HUES64 (cell line): Measurements from ENCODE around the gene TMPRSS3.

Experiments used
- H3K27ac ChIP-seq: 2 replicates; pipeline ENCODE4 v1.7.0; 2013; ENCODE audit warnings: low read depth, low read length, inconsistent platforms
- H3K27me3 ChIP-seq: 2 replicates; pipeline ENCODE4 v1.6.1; 2013; ENCODE audit warnings: mild to moderate bottlenecking, low read length; ENCODE audit not compliant: insufficient read depth
- H3K36me3 ChIP-seq: 2 replicates; pipeline ENCODE4 v1.6.1; 2013; ENCODE audit warnings: mild to moderate bottlenecking, low read length; ENCODE audit not compliant: insufficient read depth
- H3K4me1 ChIP-seq: 2 replicates; pipeline ENCODE4 v1.6.1; 2013; ENCODE audit warnings: mild to moderate bottlenecking, low read length, moderate library complexity; ENCODE audit not compliant: insufficient read depth
- H3K4me3 ChIP-seq: 2 replicates; pipeline ENCODE4 v1.5.1; 2013; ENCODE audit warnings: mild to moderate bottlenecking, low read length, moderate library complexity
- H3K9ac ChIP-seq: 2 replicates; pipeline ENCODE4 v1.6.1; 2013; ENCODE audit warnings: mild to moderate bottlenecking, low read depth, low read length
- H3K9me3 ChIP-seq: 2 replicates; pipeline ENCODE4 v1.6.1; 2013; ENCODE audit warnings: low read depth, low read length; ENCODE audit not compliant: insufficient read depth
- WGBS: fragments of 150-250, 120-280 bp; methylation state at CpG from one replicate; pipeline ENCODE4 v1.1.7; 2013; ENCODE audit warnings: missing lambda C conversion rate; 5-methylcytosine and 5-hydroxymethylcytosine counted together

The TMPRSS3 gene

GRCh38 chr21:42357307-42357706, 38.5 kb downstream of the TMPRSS3 start:
- 91% methylated on average over 3 of the region's 3 CpGs for WGBS
- H3K27ac ChIP-seq = no peak overlapping the region
- no peaks in the 10 kb centered on the region for H3K4me1 ChIP-seq
- no peak overlapping the region for H3K9ac ChIP-seq
- H3K4me3 ChIP-seq = no peak overlapping the region
- no peaks in the 10 kb centered on the region for H3K27me3 ChIP-seq
- H3K9me3 ChIP-seq = peaks cover 9% of the 10 kb centered on the region; the same call in 1 of the 2 replicates
- H3K36me3 ChIP-seq = no peaks in the 10 kb centered on the region

GRCh38 chr21:42356650-42357049, 39.2 kb downstream of the TMPRSS3 start:
- Histone ChIP-seq H3K27ac (no peak overlapping the region), H3K9ac (no peak overlapping the region), H3K4me1 (no peaks in the 10 kb centered on the region), H3K27me3 (no peaks in the 10 kb centered on the region), H3K9me3 (peaks cover 9% of the 10 kb centered on the region; the same call in 1 of the 2 replicates), H3K4me3 (no peak overlapping the region), H3K36me3 (no peaks in the 10 kb centered on the region)
- 75% methylated on average over 6 of the region's 6 CpGs for WGBS

- H3K9ac ChIP-seq = no peak overlapping the region
- peaks cover 9% of the 10 kb centered on the region; the same call in 1 of the 2 replicates for H3K9me3 ChIP-seq
- H3K27ac ChIP-seq = no peak overlapping the region
- H3K27me3 ChIP-seq = no peaks in the 10 kb centered on the region
- H3K36me3 ChIP-seq = no peaks in the 10 kb centered on the region
- no peak overlapping the region for H3K4me3 ChIP-seq
- WGBS = 91% methylated on average over 2 of the region's 2 CpGs
- H3K4me1 ChIP-seq = no peaks in the 10 kb centered on the region
These were observed 39.8 kb downstream of the TMPRSS3 start for GRCh38 chr21:42356046-42356445.

- 96% methylated on average over 5 of the region's 5 CpGs for WGBS
- no peaks in the 10 kb centered on the region for H3K27me3 ChIP-seq
- H3K4me1 ChIP-seq = no peaks in the 10 kb centered on the region
- H3K9me3 ChIP-seq = 0 out of 2 replicates have a peak, but pooled peaks cover 2% of the 10 kb centered on the region
- no peak overlapping the region for H3K9ac ChIP-seq
- no peak overlapping the region for H3K4me3 ChIP-seq
- no peaks in the 10 kb centered on the region for H3K36me3 ChIP-seq
- H3K27ac ChIP-seq = no peak overlapping the region
These were observed 42.2 kb downstream of the TMPRSS3 start for GRCh38 chr21:42353623-42354022.

- Histone ChIP-seq H3K27me3 (no peaks in the 10 kb centered on the region), H3K9ac (no peak overlapping the region), H3K36me3 (no peaks in the 10 kb centered on the region), H3K9me3 (no peaks in the 10 kb centered on the region), H3K4me1 (no peaks in the 10 kb centered on the region), H3K27ac (no peak overlapping the region), H3K4me3 (no peak overlapping the region)
- 91% methylated on average over 14 of the region's 14 CpGs for WGBS
These were observed 43.3 kb downstream of the TMPRSS3 start for GRCh38 chr21:42352441-42353095.

- H3K27me3 ChIP-seq = no peaks in the 10 kb centered on the region
- no peak overlapping the region for H3K27ac ChIP-seq
- no peaks in the 10 kb centered on the region for H3K4me1 ChIP-seq
- WGBS = 84% methylated on average over 11 of the region's 11 CpGs
- no peak overlapping the region for H3K4me3 ChIP-seq
- no peak overlapping the region for H3K9ac ChIP-seq
- H3K9me3 ChIP-seq = no peaks in the 10 kb centered on the region
- H3K36me3 ChIP-seq = no peaks in the 10 kb centered on the region
These were observed 44.0 kb downstream of the TMPRSS3 start for GRCh38 chr21:42351626-42352440.

- no peaks in the 10 kb centered on the region for H3K9me3 ChIP-seq
- H3K27me3 ChIP-seq = no peaks in the 10 kb centered on the region
- no peak within 1 kb of the TSS for H3K9ac ChIP-seq
- 94% methylated on average over 13 of the region's 13 CpGs for WGBS
- H3K36me3 ChIP-seq = no peaks in the 10 kb centered on the region
- H3K4me1 ChIP-seq = no peaks in the 10 kb centered on the region
- H3K4me3 ChIP-seq = no peak within 1 kb of the TSS
- no peak within 1 kb of the TSS for H3K27ac ChIP-seq
These were observed 44.9 kb downstream of the TMPRSS3 start, which contains the start of gene TFF2 for GRCh38 chr21:42350927-42351426. Gene TFF2 (minus strand): TSS chr21:42350994. CDS start chr21:42350957, 37 bp downstream.

GRCh38 chr21:42350318-42350910, 45.4 kb downstream of the TMPRSS3 start:
- H3K4me3 ChIP-seq = no peak overlapping the region
- no peaks in the 10 kb centered on the region for H3K9me3 ChIP-seq
- WGBS = 91% methylated on average over 11 of the region's 11 CpGs
- H3K9ac ChIP-seq = no peak overlapping the region
- no peaks in the 10 kb centered on the region for H3K4me1 ChIP-seq
- H3K36me3 ChIP-seq = no peaks in the 10 kb centered on the region
- no peaks in the 10 kb centered on the region for H3K27me3 ChIP-seq
- H3K27ac ChIP-seq = no peak overlapping the region

- no peaks in the 10 kb centered on the region for H3K36me3 ChIP-seq
- H3K4me1 ChIP-seq = no peaks in the 10 kb centered on the region
These were observed 46.2 kb downstream of the TMPRSS3 start for GRCh38 chr21:42349420-42350317.

GRCh38 chr21:42348762-42349161, 47.1 kb downstream of the TMPRSS3 start:
- H3K9ac ChIP-seq = no peak overlapping the region

More at GRCh38 chr21:42349420-42350317, 46.2 kb downstream of the TMPRSS3 start:
- Histone ChIP-seq H3K4me3 (no peak overlapping the region), H3K9ac (no peak overlapping the region), H3K9me3 (no peaks in the 10 kb centered on the region), H3K27me3 (no peaks in the 10 kb centered on the region), H3K27ac (no peak overlapping the region)
- WGBS = 84% methylated on average over 13 of the region's 14 CpGs

More at GRCh38 chr21:42348762-42349161, 47.1 kb downstream of the TMPRSS3 start:
- H3K4me3 ChIP-seq = no peak overlapping the region
- H3K4me1 ChIP-seq = no peaks in the 10 kb centered on the region
- no peak overlapping the region for H3K27ac ChIP-seq
- 92% methylated on average over 2 of the region's 2 CpGs for WGBS
- H3K36me3 ChIP-seq = no peaks in the 10 kb centered on the region
- no peaks in the 10 kb centered on the region for H3K27me3 ChIP-seq
- H3K9me3 ChIP-seq = no peaks in the 10 kb centered on the region
